ENCODE results near the gene CERK. TPM values are rescaled to one million over a fixed set of nuclear protein-coding genes. Genes with fewer than 3 reads are reported as not detected.

CERK gene
- total and polyA plus RNA-seq, 9 of the 15 experiments (the other 6 are each of a cell fraction or from before 2014, with no cell fraction given), result 1.1 to 14.9 (median 8.7) TPM

GRCh38 chr22:46693634-46694415 lies 44.2 kb downstream of the CERK start:
- CTCF ChIA-PET (ENCODE audit: low intra/inter-chr PET ratio), result interaction anchor here (0.5 kb wide), 1 partner anchor 34 kb away, joined by 7 read pairs; no protein-coding TSS in a partner anchor
- intact Hi-C loops (cut with micrococcal nuclease) (no loop called here), in situ Hi-C loops (cut with MboI) (no loop called here)
- no peak overlapping the region for H2AFZ ChIP-seq (ENCODE audit: low read depth, low read length)
- POLR2A ChIA-PET, result interaction anchor here (0.9 kb wide), 1 partner anchor 136 kb away, joined by 4 read pairs; no protein-coding TSS in a partner anchor
- no peak for TF ChIP-seq CUX1 (CRISPR knock-in tag; IDR thresholded peaks at IDR 0.05)
- TF ChIP-seq ZNF785 (CRISPR knock-in tag; IDR thresholded peaks at IDR 0.05), result no peak
- TF ChIP-seq ATF3 (IDR thresholded peaks at IDR 0.05), result no peak
- TF ChIP-seq ATF3 (CRISPR knock-in tag; conservative IDR thresholded peaks at IDR 0.05), result no peak
- no peak for TF ChIP-seq CEBPG (CRISPR knock-in tag; IDR thresholded peaks at IDR 0.05)
- TF ChIP-seq CEBPG (tag; conservative IDR thresholded peaks at IDR 0.05 in 1 of 2, IDR thresholded peaks at IDR 0.05 in 1 of 2), result no peak
- TF ChIP-seq GTF2A2 (tag; IDR thresholded peaks at IDR 0.05), result no peak
- no peak for TF ChIP-seq ZNF121 (CRISPR knock-in tag; conservative IDR thresholded peaks at IDR 0.05)
- no peak for TF ChIP-seq ZFX (CRISPR knock-in tag; IDR thresholded peaks at IDR 0.05)
- TF ChIP-seq CREB3 (tag; conservative IDR thresholded peaks at IDR 0.05; ENCODE audit: low read depth), result no peak
- TF ChIP-seq SNRNP70 (optimal IDR thresholded peaks at IDR 0.05; ENCODE audit: low read depth, low read length), result no peak
- no peak for TF ChIP-seq HDAC2 (IDR thresholded peaks at IDR 0.05)
- TF ChIP-seq ZNF57 (CRISPR knock-in tag; IDR thresholded peaks at IDR 0.05), result no peak
- TF ChIP-seq SMARCB1 (IDR thresholded peaks at IDR 0.05; ENCODE audit: insufficient read length, low read depth), result no peak
- TF ChIP-seq ZNF143 (CRISPR knock-in tag; IDR thresholded peaks at IDR 0.05), result no peak
- TF ChIP-seq SMAD3 (CRISPR knock-in tag; conservative IDR thresholded peaks at IDR 0.05), result no peak
- H3K36me3 ChIP-seq (ENCODE audit: control insufficient read depth, insufficient read depth, low read length), result peaks cover 18% of the 10 kb centered on the region; the same call in 1 of the 3 replicates
- FAIRE-seq, result no peak
- H3K9me3 ChIP-seq (replicated peaks; ENCODE audit: control insufficient read depth, insufficient read depth, low read depth, low read length), result no peaks in the 10 kb centered on the region
- no peak overlapping the region for H3K27ac ChIP-seq (ENCODE audit: extremely low read depth, low read depth, low read length)
- no peak for DNase-seq (ENCODE audit: extremely low read depth in 1 of 4, low spot score in 3 of 4)
- H4K20me1 ChIP-seq (replicated peaks; ENCODE audit: control insufficient read depth, insufficient read depth, low read length), result no peaks in the 10 kb centered on the region
- no peaks in the 10 kb centered on the region for H3K9me1 ChIP-seq (ENCODE audit: control insufficient read depth, insufficient read depth, low read length)
- H3K4me2 ChIP-seq (ENCODE audit: insufficient read depth, low read length), result no peak overlapping the region
- H3K27me3 ChIP-seq (ENCODE audit: control insufficient read depth in 2 of 2, insufficient read depth in 2 of 2, low read length in 2 of 2), result no peaks in the 10 kb centered on the region
- H3K4me3 ChIP-seq, result no peak overlapping the region
- no peak for ATAC-seq
- H3K79me2 ChIP-seq (ENCODE audit: control insufficient read depth, insufficient read depth, low read length), result no peaks in the 10 kb centered on the region
- 0 out of 5 replicates have a peak, but pooled peaks cover 0 to 3% of the 10 kb centered on the region in 2 experiments for H3K4me1 ChIP-seq (replicated peaks in 1 of 2; ENCODE audit: control insufficient read depth in 2 of 2, insufficient read depth in 2 of 2, low read length in 2 of 2)
- BruUV-seq (replicated peaks), result no TSS peak
- 66% methylated on average over 16 of the region's 17 CpGs for WGBS (ENCODE audit: insufficient coverage, low coverage, missing lambda C conversion rate)
- H3K9ac ChIP-seq (ENCODE audit: insufficient read depth in 1 of 2, low read depth in 2 of 2, low read length in 2 of 2), result no peak overlapping the region
